Thyroid gland (tissue), 4 donors: ENCODE results near the gene LAPTM4A. TPM values are rescaled to one million over a fixed set of nuclear protein-coding genes. Genes with fewer than 3 reads are reported as not detected.
"Not testable (repeated sequence)": the region's sequence is repeated elsewhere in the genome, so short reads cannot be mapped to it uniquely, and the experiment has no call there.

ENCODE experiments used
- DNase-seq, 2 donors: peaks; one replicate each; pipeline ENCODE4 v3.0.0-alpha.2; 2019
- H3K27ac ChIP-seq, 3 donors: fragments of 200-600 bp; sonication (generic); 1 replicate in 2 of 3; 2 replicates in 1 of 3; pipeline ENCODE4 v1.5.1; 2016 to 2019; ENCODE audit warnings: mild to moderate bottlenecking in 1 of 3, moderate library complexity in 1 of 3
- H3K27me3 ChIP-seq: fragments of 200-600 bp; sonication (generic); one replicate; pipeline ENCODE4 v1.5.1; 2019
- H3K36me3 ChIP-seq, 2 donors: fragments of 200-600 bp; sonication (generic); one replicate each; pipeline ENCODE4 v1.5.1; 2016 to 2019
- H3K4me1 ChIP-seq, 2 donors: fragments of 200-600 bp; sonication (generic); one replicate each; pipeline ENCODE4 v1.5.1; 2017 to 2019
- H3K4me3 ChIP-seq, 3 donors: fragments of 200-600 bp; sonication (generic); replicated peaks in 1 of 3; 1 replicate in 2 of 3; 2 replicates in 1 of 3; pipeline ENCODE4 v1.5.1; 2016; ENCODE audit warnings: mild to moderate bottlenecking in 1 of 3
- H3K9me3 ChIP-seq: fragments of 200-600 bp; sonication (generic); one replicate; pipeline ENCODE4 v1.5.1; 2017
- POLR2A ChIP-seq, 2 donors: fragments of 450-650 bp; IDR thresholded peaks; one replicate each; pipeline ENCODE4 v1.6.1; 2017; ENCODE audit warnings: antibody characterized with exemption in 2 of 2, mild to moderate bottlenecking in 2 of 2, moderate library complexity in 1 of 2
- WGBS, 2 donors: methylation state at CpG; one replicate each; pipeline ENCODE4 v1.1.5; 2017; 5-methylcytosine and 5-hydroxymethylcytosine counted together
- intact Hi-C: fragments of 100-400 bp; cut with DNase I; formaldehyde crosslinking; loops from one replicate; pipeline ENCODE4 v1.15.1; 2023
- total RNA-seq, 4 donors: library from RNA; depleted of rRNA; stranded (reverse); fragments of >200 nt; gene quantifications; one replicate each; pipeline ENCODE4 v1.2.3, GENCODE V29; 2016
- TF ChIP-seq, protein P1 (sequence below), 6 experiments: fragments of 200-600 bp in 3 of 6; fragments of 450-650 bp in 3 of 6; sonication (generic) in 3 of 6; IDR thresholded peaks; one replicate each; pipeline ENCODE4 v1.5.1; 2016 to 2019; ENCODE audit warnings: antibody characterized with exemption in 6 of 6, mild to moderate bottlenecking in 2 of 6, inconsistent platforms in 1 of 6, moderate library complexity in 1 of 6

Gene LAPTM4A
- total RNA-seq, 4 donors from 2014 or later = 159 to 300 (median 187) TPM

DNA sequence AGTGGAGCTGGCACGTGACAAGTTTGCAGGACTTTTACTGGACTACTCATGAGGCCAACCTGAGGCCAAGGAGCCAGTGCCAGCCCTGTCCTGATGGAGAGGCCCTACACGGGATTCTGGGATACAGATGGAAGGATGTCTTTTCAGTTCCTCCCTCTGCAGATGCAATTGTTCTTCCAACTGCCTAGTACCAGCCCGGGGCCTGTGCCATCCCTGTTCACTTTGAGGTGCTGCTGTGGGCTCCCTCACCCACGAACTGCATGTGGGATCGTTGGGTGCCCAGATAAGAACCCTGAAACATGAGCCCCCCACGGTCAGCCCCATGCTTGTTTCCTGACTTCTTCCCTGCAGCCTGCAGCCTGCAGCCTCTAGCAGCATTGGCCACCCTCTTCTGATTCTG lies 25.3 kb upstream of the LAPTM4A start:
- no peak for TF ChIP-seq POLR2A (IDR thresholded peaks at IDR 0.05)
- TF ChIP-seq, protein P1, sequence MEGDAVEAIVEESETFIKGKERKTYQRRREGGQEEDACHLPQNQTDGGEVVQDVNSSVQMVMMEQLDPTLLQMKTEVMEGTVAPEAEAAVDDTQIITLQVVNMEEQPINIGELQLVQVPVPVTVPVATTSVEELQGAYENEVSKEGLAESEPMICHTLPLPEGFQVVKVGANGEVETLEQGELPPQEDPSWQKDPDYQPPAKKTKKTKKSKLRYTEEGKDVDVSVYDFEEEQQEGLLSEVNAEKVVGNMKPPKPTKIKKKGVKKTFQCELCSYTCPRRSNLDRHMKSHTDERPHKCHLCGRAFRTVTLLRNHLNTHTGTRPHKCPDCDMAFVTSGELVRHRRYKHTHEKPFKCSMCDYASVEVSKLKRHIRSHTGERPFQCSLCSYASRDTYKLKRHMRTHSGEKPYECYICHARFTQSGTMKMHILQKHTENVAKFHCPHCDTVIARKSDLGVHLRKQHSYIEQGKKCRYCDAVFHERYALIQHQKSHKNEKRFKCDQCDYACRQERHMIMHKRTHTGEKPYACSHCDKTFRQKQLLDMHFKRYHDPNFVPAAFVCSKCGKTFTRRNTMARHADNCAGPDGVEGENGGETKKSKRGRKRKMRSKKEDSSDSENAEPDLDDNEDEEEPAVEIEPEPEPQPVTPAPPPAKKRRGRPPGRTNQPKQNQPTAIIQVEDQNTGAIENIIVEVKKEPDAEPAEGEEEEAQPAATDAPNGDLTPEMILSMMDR (IDR thresholded peaks at IDR 0.05) = no peak

DNA sequence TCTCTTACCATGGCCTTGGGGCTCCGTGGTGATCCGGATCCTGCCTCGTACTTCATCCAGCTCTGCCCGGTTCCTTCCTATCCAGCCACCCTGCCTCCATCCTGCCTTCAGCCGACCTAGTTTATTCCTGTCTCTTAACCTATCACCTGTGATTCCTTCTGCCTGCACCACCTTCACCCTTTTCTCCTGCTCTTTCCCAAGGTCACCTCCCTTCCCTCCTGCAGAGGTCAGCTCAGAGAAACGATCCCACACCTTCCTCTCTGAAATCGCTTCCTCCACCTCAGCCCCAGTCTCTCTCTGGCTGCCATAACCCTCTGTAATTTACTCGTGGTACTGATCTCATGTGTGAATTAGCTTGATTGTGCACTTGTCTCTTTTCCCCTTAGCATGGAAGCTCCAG lies 23.5 kb upstream of the LAPTM4A start:
- Histone ChIP-seq H3K4me3 (no peak overlapping the region), H3K27me3 (no peaks in the 10 kb centered on the region), H3K9me3 (no peaks in the 10 kb centered on the region), H3K36me3 (no peaks in the 10 kb centered on the region), H3K27ac (no peak overlapping the region), H3K4me1 (peaks cover 9 to 29% of the 10 kb centered on the region in 2 donors)
- DNase-seq = no peak
- 83 to 84% methylated on average over 8 of the region's 8 CpGs for WGBS, 2 donors
- TF ChIP-seq POLR2A (IDR thresholded peaks at IDR 0.05) = no peak
- TF ChIP-seq, protein P1 (IDR thresholded peaks at IDR 0.05) = no peak
- intact Hi-C loops = no loop called here

More for the DNA sequence above, 25.3 kb upstream of the LAPTM4A start:
- Histone ChIP-seq H3K4me1 (peaks cover 3 to 16% of the 10 kb centered on the region in 2 donors), H3K36me3 (no peaks in the 10 kb centered on the region), H3K27ac (no peak overlapping the region), H3K4me3 (no peak overlapping the region), H3K27me3 (no peaks in the 10 kb centered on the region), H3K9me3 (no peaks in the 10 kb centered on the region)
- DNase-seq = no peak
- intact Hi-C loops = no loop called here
- 92 to 94% methylated on average over 3 to 6 of the region's 6 CpGs for WGBS, 2 donors

DNA sequence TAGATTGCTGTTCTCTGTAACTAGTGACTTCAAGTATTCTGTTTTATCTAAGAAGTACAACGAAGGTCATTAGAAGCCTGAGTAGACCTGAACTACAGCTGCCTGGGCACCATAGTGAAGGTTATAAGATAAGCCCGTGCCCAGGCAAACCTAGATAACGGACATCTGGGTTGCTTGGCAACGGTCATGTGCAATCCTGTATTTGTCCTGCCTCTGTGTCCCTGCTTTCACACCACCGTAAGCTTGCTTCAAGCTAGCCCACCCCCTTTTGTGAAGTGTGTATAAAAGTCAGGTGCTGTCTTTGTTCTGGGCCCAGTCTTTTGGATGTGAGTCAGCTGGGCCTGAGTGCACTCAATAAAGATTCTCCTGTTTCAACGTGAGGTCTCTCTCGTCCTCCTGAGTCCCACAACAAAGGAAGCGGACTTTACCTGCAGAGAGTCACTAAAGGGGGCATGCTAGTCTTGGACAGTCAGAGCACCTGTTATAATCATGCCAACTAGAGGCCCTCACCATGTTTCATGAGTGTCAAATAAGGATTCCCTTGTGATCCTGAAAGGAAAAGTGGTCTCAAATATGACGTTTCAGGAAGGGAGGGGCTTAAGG lies 22.7 kb upstream of the LAPTM4A start:
- Histone ChIP-seq H3K4me1 (peaks cover 9 to 29% of the 10 kb centered on the region in 2 donors), H3K27ac (peak overlapping the region in 1 of 3 donors; percentile 80)
- H3K36me3 ChIP-seq, H3K27me3 ChIP-seq, intact Hi-C loops, H3K4me3 ChIP-seq, DNase-seq, H3K9me3 ChIP-seq: not testable (repeated sequence)
- 60 to 67% methylated on average over 9 of the region's 9 CpGs for WGBS, 2 donors

DNA sequence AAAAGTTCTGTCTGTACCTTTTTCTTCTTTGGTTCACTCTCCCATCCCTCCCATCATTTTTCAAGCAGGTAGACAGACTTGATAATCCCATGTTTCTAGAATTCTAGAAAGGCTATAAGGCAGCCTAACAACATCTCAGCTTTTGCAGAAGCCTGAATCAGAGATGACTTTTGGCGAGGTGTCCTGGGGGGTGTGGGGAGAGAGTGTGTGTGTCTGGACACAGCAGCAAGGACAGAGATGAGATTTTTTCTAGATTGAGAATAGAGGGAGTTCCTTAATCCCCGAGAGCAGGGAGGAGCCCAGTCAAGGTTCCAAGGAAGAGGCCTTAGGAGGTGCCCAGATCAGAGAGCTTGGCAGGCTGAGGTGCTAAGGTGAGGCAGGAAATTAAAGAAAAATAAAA lies 22.0 kb upstream of the LAPTM4A start:
- H3K36me3 ChIP-seq = no peaks in the 10 kb centered on the region
- H3K27me3 ChIP-seq = no peaks in the 10 kb centered on the region
- H3K9me3 ChIP-seq = no peaks in the 10 kb centered on the region
- H3K4me1 ChIP-seq = peaks cover 9 to 29% of the 10 kb centered on the region in 2 donors
- no peak for TF ChIP-seq POLR2A (IDR thresholded peaks at IDR 0.05)
- TF ChIP-seq, protein P1 (IDR thresholded peaks at IDR 0.05) = no peak
- intact Hi-C loops = no loop called here
- WGBS, 2 donors = 72 to 84% methylated on average over 2 of the region's 2 CpGs
- H3K27ac ChIP-seq = peak overlapping the region in 2 of 3 donors; percentile 80 to 82
- no peak for DNase-seq
- H3K4me3 ChIP-seq = no peak overlapping the region

DNA sequence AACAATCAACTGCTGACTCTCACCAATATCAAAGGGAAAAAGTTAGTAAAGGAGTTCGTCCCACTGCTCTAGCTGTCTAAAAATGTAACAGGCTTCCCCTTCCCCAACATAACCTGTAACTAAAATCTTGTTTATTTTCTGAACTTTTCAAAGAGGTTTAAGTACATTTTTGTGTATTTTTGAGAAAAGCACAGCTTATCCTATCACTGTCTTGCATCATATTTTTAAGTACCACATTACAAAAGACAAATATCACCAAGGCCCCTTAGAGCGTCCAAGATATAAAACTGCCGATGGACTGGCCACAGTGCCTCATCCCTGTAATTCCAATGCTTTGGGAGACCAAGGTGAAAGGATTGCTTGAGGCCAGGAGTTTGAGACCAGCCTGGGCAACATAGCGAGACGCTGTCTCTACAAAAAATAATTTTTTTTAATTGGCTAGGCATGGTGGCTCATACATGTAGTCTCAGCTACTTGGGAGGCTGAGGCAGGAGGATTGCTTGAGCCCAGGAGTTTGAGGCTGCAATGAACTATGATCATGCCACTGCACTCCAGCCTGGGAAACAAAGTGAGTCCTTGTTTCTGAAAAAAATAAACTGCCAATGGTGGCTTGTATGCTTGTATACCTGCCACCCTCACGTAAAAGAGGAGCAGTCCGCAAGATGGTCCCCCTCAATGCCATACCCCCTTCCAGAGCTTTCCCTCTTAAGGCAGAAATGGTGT lies 21.2 kb upstream of the LAPTM4A start:
- intact Hi-C loops = no loop called here
- TF ChIP-seq, protein P1 (IDR thresholded peaks at IDR 0.05) = no peak
- TF ChIP-seq POLR2A (IDR thresholded peaks at IDR 0.05) = no peak

More for the DNA sequence above, 21.2 kb upstream of the LAPTM4A start:
- 75 to 76% methylated on average over 7 of the region's 7 CpGs for WGBS, 2 donors
- Histone ChIP-seq H3K4me3 (peak overlapping the region in 1 of 3 donors; percentile 7), H3K9me3 (no peaks in the 10 kb centered on the region), H3K4me1 (peaks cover 9 to 29% of the 10 kb centered on the region in 2 donors), H3K27ac (peak overlapping the region; percentile 76 to 82 (median 80)), H3K27me3 (no peaks in the 10 kb centered on the region), H3K36me3 (no peaks in the 10 kb centered on the region)
- no peak for DNase-seq
